ENCODE results near the gene LHFPL2. TPM values are rescaled to one million over a fixed set of nuclear protein-coding genes. Genes with fewer than 3 reads are reported as not detected.
A peak's percentile ranks its signal among the peaks of the same experiment; 100 is the strongest.

The LHFPL2 gene
- total RNA-seq, 1 experiment from 2014 or later: 17.9 TPM

- RAD21 ChIA-PET (ENCODE audit: low non-redundant PET in 1 of 2, low total read pairs in 2 of 2, uncharacterized antibody in 2 of 2, unreplicated experiment in 2 of 2): no interaction called here
- Histone ChIP-seq H3K36me3 (ENCODE audit: control insufficient read depth in 1 of 2, insufficient read depth in 2 of 2, low read length in 2 of 2) (peaks cover 0 to 3% of the 10 kb centered on the region in 2 experiments; a peak in 1 of 4 replicates), H3K4me1 (ENCODE audit: control insufficient read depth in 1 of 2, insufficient read depth in 2 of 2, low read length in 2 of 2) (peaks cover 0 to 12% of the 10 kb centered on the region in 2 experiments; a peak in 2 of 4 replicates), H2AFZ (ENCODE audit: low read depth, low read length, poor library complexity, severe bottlenecking) (no peak overlapping the region), H3K9me3 (ENCODE audit: control insufficient read depth in 1 of 2, insufficient read depth in 1 of 2, low read depth in 1 of 2, low read length in 2 of 2) (no peaks in the 10 kb centered on the region), H3K9me2 (ENCODE audit: insufficient read depth) (no peaks in the 10 kb centered on the region), H3K9ac (ENCODE audit: low read length) (no peak overlapping the region), H4K20me1 (ENCODE audit: insufficient read depth) (no peaks in the 10 kb centered on the region), H3K27me3 (ENCODE audit: insufficient read depth, low read length) (no peaks in the 10 kb centered on the region), H3K79me2 (ENCODE audit: insufficient read depth, low read length) (peaks cover 51% of the 10 kb centered on the region), H3K4me3 (replicated peaks in 1 of 2; ENCODE audit: low read depth in 1 of 2, low read length in 2 of 2) (no peak overlapping the region), H3K27ac (ENCODE audit: low read depth, low read length) (no peak overlapping the region), H3K4me2 (ENCODE audit: low read length) (no peak overlapping the region)
- BruUV-seq (replicated peaks): no TSS peak
- no peak for TF ChIP-seq SRF (IDR thresholded peaks at IDR 0.05; ENCODE audit: low read depth)
- TF ChIP-seq JUND (IDR thresholded peaks at IDR 0.05): 0 out of 2 replicates have a peak, but pooled peaks have one; percentile 12
- TF ChIP-seq SP1 (IDR thresholded peaks at IDR 0.05; ENCODE audit: low read depth): no peak
- TF ChIP-seq FOSL1 (IDR thresholded peaks at IDR 0.05; ENCODE audit: low read depth): no peak
- TF ChIP-seq ZBTB33 (IDR thresholded peaks at IDR 0.05; ENCODE audit: extremely low read depth, insufficient replicate concordance, low read length): no peak
- no peak for TF ChIP-seq ZFX (IDR thresholded peaks at IDR 0.05)
- TF ChIP-seq TCF7L2 (IDR thresholded peaks at IDR 0.05; ENCODE audit: borderline replicate concordance, extremely low read depth, insufficient read depth, insufficient read length): no peak
- TF ChIP-seq EZH2 (IDR thresholded peaks at IDR 0.05): no peak
- DNase-seq (ENCODE audit: low read depth, low spot score) (no peak), ATAC-seq (peak; percentile 62; the same call in 1 of the 2 replicates)
- CTCF ChIA-PET: no interaction called here
- intact Hi-C loops (cut with micrococcal nuclease): no loop called here
- POLR2A ChIA-PET: no interaction called here
These were observed 10.1 kb downstream of the LHFPL2 start for GRCh38 chr5:78638423-78638822.

- no peak overlapping the region for H3K4me2 ChIP-seq (ENCODE audit: low read length)
- CTCF ChIA-PET: no interaction called here
- no peak overlapping the region for H3K27ac ChIP-seq (ENCODE audit: low read depth, low read length)
- intact Hi-C loops (cut with micrococcal nuclease): no loop called here
- POLR2A ChIA-PET: no interaction called here
- no peaks in the 10 kb centered on the region for H4K20me1 ChIP-seq (ENCODE audit: insufficient read depth)
- ATAC-seq (no peak), DNase-seq (ENCODE audit: low read depth, low spot score) (no peak)
- H3K79me2 ChIP-seq (ENCODE audit: insufficient read depth, low read length): peaks cover 51% of the 10 kb centered on the region
- no peaks in the 10 kb centered on the region for H3K9me3 ChIP-seq (ENCODE audit: control insufficient read depth in 1 of 2, insufficient read depth in 1 of 2, low read depth in 1 of 2, low read length in 2 of 2)
- H3K4me3 ChIP-seq (replicated peaks in 1 of 2; ENCODE audit: low read depth in 1 of 2, low read length in 2 of 2): no peak overlapping the region
- BruUV-seq (replicated peaks): no TSS peak
- no peak overlapping the region for H2AFZ ChIP-seq (ENCODE audit: low read depth, low read length, poor library complexity, severe bottlenecking)
- peaks cover 0 to 12% of the 10 kb centered on the region in 2 experiments; a peak in 2 of 4 replicates for H3K4me1 ChIP-seq (ENCODE audit: control insufficient read depth in 1 of 2, insufficient read depth in 2 of 2, low read length in 2 of 2)
- H3K36me3 ChIP-seq (ENCODE audit: control insufficient read depth in 1 of 2, insufficient read depth in 2 of 2, low read length in 2 of 2): peaks cover 0 to 8% of the 10 kb centered on the region in 2 experiments; a peak in 1 of 4 replicates
- H3K9me2 ChIP-seq (ENCODE audit: insufficient read depth): no peaks in the 10 kb centered on the region
- no peaks in the 10 kb centered on the region for H3K27me3 ChIP-seq (ENCODE audit: insufficient read depth, low read length)
- RAD21 ChIA-PET (ENCODE audit: low non-redundant PET in 1 of 2, low total read pairs in 2 of 2, uncharacterized antibody in 2 of 2, unreplicated experiment in 2 of 2): no interaction called here
- TF ChIP-seq FOSL1 (IDR thresholded peaks at IDR 0.05; ENCODE audit: low read depth) (no peak), ZBTB33 (IDR thresholded peaks at IDR 0.05; ENCODE audit: extremely low read depth, insufficient replicate concordance, low read length) (no peak), ELF1 (IDR thresholded peaks at IDR 0.05; ENCODE audit: borderline replicate concordance, low read depth) (no peak), CEBPB (IDR thresholded peaks at IDR 0.05; ENCODE audit: low read depth) (no peak), EZH2phosphoT487 (IDR thresholded peaks at IDR 0.05; ENCODE audit: borderline replicate concordance) (no peak), MAX (IDR thresholded peaks at IDR 0.05) (no peak), JUND (IDR thresholded peaks at IDR 0.05) (no peak), POLR2AphosphoS5 (IDR thresholded peaks at IDR 0.05; ENCODE audit: low read depth, low read length) (no peak)
- H3K9ac ChIP-seq (ENCODE audit: low read length): no peak overlapping the region
These were observed 11.1 kb downstream of the LHFPL2 start for GRCh38 chr5:78637468-78637867.
